SU-DHL-6 (cell line): ENCODE measurements around the gene FOXG1.

Source experiments
- H2AFZ ChIP-seq: fragments of 200-600 bp; sonication (generic); 2 replicates; pipeline ENCODE4 v1.6.1; 2014; ENCODE audit warnings: low read depth, mild to moderate bottlenecking, moderate library complexity, mixed read lengths, antibody characterized with exemption, low read length; ENCODE audit not compliant: severe bottlenecking
- H3F3A ChIP-seq: fragments of 200-600 bp; shearing (Covaris generic); 2 replicates; pipeline ENCODE4 v1.6.0; 2016; ENCODE audit warnings: antibody characterized with exemption, mild to moderate bottlenecking; ENCODE audit not compliant: insufficient read depth
- H3K27ac ChIP-seq: fragments of 200-600 bp; sonication (generic); 2 replicates; pipeline ENCODE4 v1.5.1; 2016; ENCODE audit warnings: low read depth, mild to moderate bottlenecking, low read length, moderate library complexity, mixed read lengths
- H3K27me3 ChIP-seq: fragments of 200-600 bp; sonication (generic), shearing (Covaris generic); 2 replicates; pipeline ENCODE4 v1.6.0; 2014; ENCODE audit warnings: mild to moderate bottlenecking, low read length
- H3K36me3 ChIP-seq: fragments of 200-600 bp; sonication (generic); 2 replicates; pipeline ENCODE4 v1.6.1; 2014; ENCODE audit warnings: mild to moderate bottlenecking, low read length, mixed read lengths
- H3K4me2 ChIP-seq: fragments of 300-600, 200-600 bp; shearing (Covaris generic), sonication (generic); 2 replicates; pipeline ENCODE4 v1.6.0; 2014; ENCODE audit warnings: low read length, low read depth, mild to moderate bottlenecking; ENCODE audit not compliant: poor library complexity, severe bottlenecking
- H3K4me3 ChIP-seq: fragments of 200-600 bp; sonication (generic); 2 replicates; pipeline ENCODE4 v1.5.1; 2014; ENCODE audit warnings: antibody characterized with exemption, low read length, mild to moderate bottlenecking, mixed read lengths; ENCODE audit not compliant: insufficient read depth, poor library complexity, severe bottlenecking
- H3K79me2 ChIP-seq: fragments of 200-600 bp; sonication (generic); 2 replicates; pipeline ENCODE4 v1.6.1; 2014; ENCODE audit warnings: mild to moderate bottlenecking, low read length, moderate library complexity; ENCODE audit not compliant: insufficient read depth
- H3K9ac ChIP-seq: fragments of 200-600 bp; sonication (generic); 2 replicates; pipeline ENCODE4 v1.7.0; 2014; ENCODE audit warnings: mild to moderate bottlenecking, low read length
- H3K9me2 ChIP-seq: fragments of 200-600 bp; sonication (generic); replicated peaks from 2 replicates; pipeline ENCODE4 v1.6.1; 2014; ENCODE audit warnings: low read length; ENCODE audit not compliant: insufficient read depth
- H3K9me3 ChIP-seq: fragments of 200-600 bp; sonication (generic); 2 replicates; pipeline ENCODE4 v1.6.1; 2014; ENCODE audit warnings: low read length, mixed read lengths; ENCODE audit not compliant: insufficient read depth
- H4K20me1 ChIP-seq: fragments of 200-600 bp; sonication (generic); 2 replicates; pipeline ENCODE4 v1.6.1; 2014; ENCODE audit warnings: low read depth, mild to moderate bottlenecking, antibody characterized with exemption, low read length, moderate library complexity, mixed read lengths
- CTCF ChIP-seq: fragments of 200-600 bp; sonication (generic); IDR thresholded peaks from one replicate; pipeline ENCODE4 v1.5.1; 2017; ENCODE audit warnings: antibody characterized with exemption, mild to moderate bottlenecking, low read length, moderate library complexity; ENCODE audit not compliant: insufficient read depth, poor library complexity, severe bottlenecking
- EZH2phosphoT487 ChIP-seq: fragments of 200-600 bp; sonication (generic), shearing (Covaris generic); conservative IDR thresholded peaks from 2 replicates; pipeline ENCODE4 v1.6.1; 2018; ENCODE audit warnings: mild to moderate bottlenecking, antibody characterized with exemption, low read length, moderate library complexity, mixed read lengths

FOXG1 gene

GRCh38 chr14:28771168-28771567 is 4.6 kb downstream of the FOXG1 start:
- no peaks in the 10 kb centered on the region for H3F3A ChIP-seq
- H3K9ac ChIP-seq: no peak overlapping the region
- TF ChIP-seq EZH2phosphoT487: no peak
- no peak for TF ChIP-seq CTCF
- H3K27ac ChIP-seq: no peak overlapping the region
- no peaks in the 10 kb centered on the region for H3K9me3 ChIP-seq
- no peaks in the 10 kb centered on the region for H3K79me2 ChIP-seq
- no peaks in the 10 kb centered on the region for H3K9me2 ChIP-seq
- no peak overlapping the region for H3K4me2 ChIP-seq
- H4K20me1 ChIP-seq: no peaks in the 10 kb centered on the region
- H2AFZ ChIP-seq: no peak overlapping the region
- no peaks in the 10 kb centered on the region for H3K27me3 ChIP-seq
- no peaks in the 10 kb centered on the region for H3K36me3 ChIP-seq
- no peak overlapping the region for H3K4me3 ChIP-seq

- Histone ChIP-seq H3K79me2 (no peaks in the 10 kb centered on the region), H3K9ac (no peak overlapping the region), H3K9me3 (no peaks in the 10 kb centered on the region), H3K27ac (no peak overlapping the region), H3K27me3 (no peaks in the 10 kb centered on the region), H2AFZ (no peak overlapping the region), H3K36me3 (no peaks in the 10 kb centered on the region), H3F3A (no peaks in the 10 kb centered on the region), H3K9me2 (no peaks in the 10 kb centered on the region), H3K4me3 (no peak overlapping the region), H4K20me1 (no peaks in the 10 kb centered on the region), H3K4me2 (no peak overlapping the region)
- TF ChIP-seq CTCF: no peak
- no peak for TF ChIP-seq EZH2phosphoT487
Measured at GRCh38 chr14:28772613-28773012, 6.0 kb downstream of the FOXG1 start.

GRCh38 chr14:28773176-28773575 is 6.6 kb downstream of the FOXG1 start:
- Histone ChIP-seq H3K36me3 (no peaks in the 10 kb centered on the region), H2AFZ (no peak overlapping the region), H3K9me3 (no peaks in the 10 kb centered on the region), H3K9ac (no peak overlapping the region), H3K27ac (no peak overlapping the region), H3F3A (no peaks in the 10 kb centered on the region), H3K9me2 (no peaks in the 10 kb centered on the region), H4K20me1 (no peaks in the 10 kb centered on the region), H3K27me3 (no peaks in the 10 kb centered on the region), H3K79me2 (no peaks in the 10 kb centered on the region), H3K4me2 (no peak overlapping the region), H3K4me3 (no peak overlapping the region)
- no peak for TF ChIP-seq CTCF
- no peak for TF ChIP-seq EZH2phosphoT487
